IPS-15b (cell line): ENCODE data around the gene TBC1D19.
"Not testable (repeated sequence)": the region's sequence is repeated elsewhere in the genome, so short reads cannot be mapped to it uniquely, and the experiment has no call there.

Experiments
- H3K27me3 ChIP-seq: one replicate; pipeline ENCODE4 v1.6.1; 2013; ENCODE audit warnings: low read length; ENCODE audit not compliant: control insufficient read depth, insufficient read depth
- H3K36me3 ChIP-seq: one replicate; pipeline ENCODE4 v1.6.1; 2013; ENCODE audit warnings: low read length; ENCODE audit not compliant: control insufficient read depth, insufficient read depth
- H3K4me1 ChIP-seq: one replicate; pipeline ENCODE4 v1.6.1; 2013; ENCODE audit warnings: mild to moderate bottlenecking, low read length; ENCODE audit not compliant: control insufficient read depth, insufficient read depth
- H3K4me3 ChIP-seq: one replicate; pipeline ENCODE4 v1.5.1; 2013; ENCODE audit warnings: low read depth, low read length
- H3K9ac ChIP-seq: one replicate; pipeline ENCODE4 v1.6.1; 2013; ENCODE audit warnings: low read depth, mild to moderate bottlenecking, low read length
- H3K9me3 ChIP-seq: one replicate; pipeline ENCODE4 v1.6.1; 2013; ENCODE audit warnings: mild to moderate bottlenecking, low read length; ENCODE audit not compliant: control insufficient read depth, insufficient read depth

Gene TBC1D19

DNA sequence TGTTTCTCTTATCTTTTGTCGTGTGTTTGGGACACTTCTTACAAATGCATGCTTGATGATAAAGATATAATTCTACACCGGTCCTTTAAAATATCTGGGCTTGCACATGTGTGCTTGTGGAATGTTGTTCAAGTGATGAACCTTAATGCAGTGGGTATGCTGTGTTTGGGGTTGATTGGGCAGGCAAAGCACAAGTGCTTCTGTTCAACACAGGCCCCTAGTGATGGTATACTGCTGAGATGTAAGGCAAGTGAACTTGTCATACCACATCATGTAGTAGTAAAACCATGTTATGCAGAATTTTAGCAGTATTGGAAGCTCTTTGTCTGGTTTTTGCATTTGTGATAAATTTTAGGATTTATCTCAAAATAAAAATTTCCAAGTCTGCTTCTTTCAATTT, 23.9 kb downstream of the TBC1D19 start:
- H3K27me3 ChIP-seq = no peaks in the 10 kb centered on the region
- no peak overlapping the region for H3K4me3 ChIP-seq
- peaks cover 8% of the 10 kb centered on the region for H3K4me1 ChIP-seq
- no peak overlapping the region for H3K9ac ChIP-seq
- no peaks in the 10 kb centered on the region for H3K9me3 ChIP-seq
- H3K36me3 ChIP-seq = no peaks in the 10 kb centered on the region

DNA sequence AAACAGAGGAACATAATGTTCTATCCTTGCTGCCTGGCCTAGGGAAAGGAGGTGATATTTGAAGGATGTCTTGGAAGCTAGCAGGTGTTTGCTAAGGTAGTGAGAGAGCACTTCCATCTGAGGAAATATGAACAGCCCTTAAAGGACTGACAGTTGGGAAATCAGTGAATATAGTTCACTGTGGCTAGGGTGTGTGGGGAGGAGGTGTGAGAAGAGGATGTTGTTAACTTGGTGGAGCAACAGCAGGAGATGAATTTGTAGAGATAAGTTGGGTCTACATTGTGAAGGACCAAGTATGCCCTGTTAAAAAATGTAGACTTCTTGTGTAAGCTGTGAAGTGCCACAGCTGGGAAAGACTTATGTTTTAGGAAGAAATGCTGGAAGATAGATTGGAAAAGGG, 25.5 kb downstream of the TBC1D19 start:
- Histone ChIP-seq H3K9ac (no peak overlapping the region), H3K27me3 (no peaks in the 10 kb centered on the region), H3K4me3 (no peak overlapping the region), H3K36me3 (no peaks in the 10 kb centered on the region), H3K9me3 (no peaks in the 10 kb centered on the region), H3K4me1 (peaks cover 8% of the 10 kb centered on the region)

DNA sequence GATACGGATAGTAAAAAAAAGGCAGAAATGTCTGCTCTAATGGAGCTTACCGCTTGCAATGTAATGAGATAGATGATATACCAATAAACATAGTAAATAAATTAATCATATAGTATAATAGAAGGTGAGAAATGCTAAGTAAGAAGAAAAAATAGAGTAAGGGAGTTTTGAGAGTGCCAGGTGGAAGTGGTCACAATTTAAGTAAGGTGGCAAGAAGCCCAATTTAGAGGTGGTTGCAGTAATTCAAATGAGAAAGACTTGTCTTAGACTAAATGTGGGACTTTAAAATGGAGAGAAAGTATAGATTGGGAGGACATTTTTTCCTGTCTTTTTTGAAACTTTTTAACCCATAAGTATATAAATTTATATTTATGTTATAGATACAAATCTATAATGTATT, 26.0 kb downstream of the TBC1D19 start:
- Histone ChIP-seq H3K27me3 (no peaks in the 10 kb centered on the region), H3K4me3 (no peak overlapping the region), H3K4me1 (peaks cover 8% of the 10 kb centered on the region), H3K9me3 (no peaks in the 10 kb centered on the region), H3K36me3 (no peaks in the 10 kb centered on the region), H3K9ac (no peak overlapping the region)

DNA sequence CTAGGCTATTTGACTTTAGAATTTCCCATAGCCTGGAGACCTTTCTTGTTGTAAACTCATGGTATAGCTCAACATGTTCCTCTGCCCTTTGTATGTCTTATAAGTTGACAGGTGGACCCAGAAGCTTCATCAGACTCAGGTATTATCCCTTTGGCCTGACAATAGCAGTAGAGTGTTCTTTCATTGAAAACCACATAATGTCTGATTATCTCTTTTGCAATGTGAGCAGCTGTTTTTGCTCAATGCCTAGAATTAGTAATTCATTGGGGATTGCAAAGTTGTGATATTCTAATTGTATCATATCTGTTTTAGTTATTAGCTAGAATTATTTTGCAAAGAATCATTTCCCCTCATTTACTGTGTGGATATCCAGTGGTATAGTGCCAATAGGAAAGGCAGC, 27.5 kb downstream of the TBC1D19 start:
- Histone ChIP-seq H3K27me3 (no peaks in the 10 kb centered on the region), H3K9me3 (no peaks in the 10 kb centered on the region), H3K36me3 (no peaks in the 10 kb centered on the region), H3K9ac (no peak overlapping the region), H3K4me3 (no peak overlapping the region), H3K4me1 (peaks cover 8% of the 10 kb centered on the region)

DNA sequence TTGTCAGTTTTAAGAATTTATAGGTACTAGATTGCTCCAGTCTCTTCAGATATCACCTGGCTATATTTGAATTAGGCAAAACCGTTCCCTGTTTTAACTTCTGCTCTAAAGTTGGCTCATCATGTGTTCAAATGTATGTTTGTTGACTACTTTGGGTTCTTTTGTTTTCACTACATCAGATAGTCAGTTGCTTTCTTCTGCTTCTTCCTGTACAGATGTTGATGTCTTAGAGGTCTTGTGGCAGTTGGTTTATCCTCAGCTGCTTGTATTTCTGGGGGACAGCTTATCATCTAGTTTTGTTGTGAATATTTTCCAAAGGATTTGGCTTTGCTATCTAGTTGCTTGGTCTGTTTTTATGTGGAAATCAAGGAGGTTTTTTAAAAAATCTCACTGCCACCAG, 28.0 kb downstream of the TBC1D19 start:
- no peak overlapping the region for H3K9ac ChIP-seq
- no peak overlapping the region for H3K4me3 ChIP-seq
- H3K36me3 ChIP-seq = no peaks in the 10 kb centered on the region
- H3K27me3 ChIP-seq = no peaks in the 10 kb centered on the region
- peaks cover 8% of the 10 kb centered on the region for H3K4me1 ChIP-seq
- no peaks in the 10 kb centered on the region for H3K9me3 ChIP-seq

DNA sequence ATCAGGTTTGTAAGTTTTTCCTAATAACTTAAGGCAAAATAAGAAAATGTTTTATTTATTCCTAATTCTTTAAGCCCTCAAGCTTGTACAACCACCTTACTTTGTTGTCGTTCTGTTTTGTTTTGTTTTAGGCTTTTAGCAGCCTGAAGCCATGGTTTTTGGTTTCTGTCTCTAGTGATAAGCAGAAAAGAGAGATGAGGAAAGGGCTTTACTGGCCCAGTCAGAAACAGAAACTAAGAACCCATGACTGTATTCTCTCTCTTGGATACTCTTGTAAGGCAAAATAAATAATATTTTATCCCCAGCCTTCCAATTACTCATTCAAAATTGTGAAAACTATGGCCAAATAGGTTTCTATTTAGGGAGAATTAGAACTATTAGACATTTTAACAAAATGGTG, 29.4 kb downstream of the TBC1D19 start:
- Histone ChIP-seq H3K4me1 (peaks cover 5% of the 10 kb centered on the region), H3K4me3 (no peak overlapping the region)

DNA sequence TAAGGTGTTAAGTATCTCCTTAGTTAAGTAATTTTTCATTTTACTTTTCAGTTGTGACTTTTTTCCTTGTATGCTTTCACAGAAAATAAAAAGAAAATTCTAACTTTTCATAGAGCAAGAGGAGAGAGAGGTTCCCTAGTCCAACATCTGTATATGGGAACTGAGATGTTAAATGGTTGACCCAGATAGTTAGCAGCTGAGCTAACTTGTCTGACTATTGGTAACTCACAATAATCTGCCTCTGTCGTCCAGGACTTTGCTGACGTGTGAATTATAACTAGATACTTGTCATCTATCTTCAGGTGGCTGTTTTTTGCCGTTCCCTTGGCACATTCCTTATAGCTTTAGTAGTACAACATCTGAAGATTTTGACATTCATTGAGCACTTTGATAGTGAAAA, 29.9 kb downstream of the TBC1D19 start:
- no peaks in the 10 kb centered on the region for H3K27me3 ChIP-seq
- no peaks in the 10 kb centered on the region for H3K4me1 ChIP-seq
- H3K9me3 ChIP-seq = no peaks in the 10 kb centered on the region

More for the DNA sequence above, 29.4 kb downstream of the TBC1D19 start:
- Histone ChIP-seq H3K36me3 (no peaks in the 10 kb centered on the region), H3K9me3 (no peaks in the 10 kb centered on the region), H3K27me3 (no peaks in the 10 kb centered on the region), H3K9ac (no peak overlapping the region)

DNA sequence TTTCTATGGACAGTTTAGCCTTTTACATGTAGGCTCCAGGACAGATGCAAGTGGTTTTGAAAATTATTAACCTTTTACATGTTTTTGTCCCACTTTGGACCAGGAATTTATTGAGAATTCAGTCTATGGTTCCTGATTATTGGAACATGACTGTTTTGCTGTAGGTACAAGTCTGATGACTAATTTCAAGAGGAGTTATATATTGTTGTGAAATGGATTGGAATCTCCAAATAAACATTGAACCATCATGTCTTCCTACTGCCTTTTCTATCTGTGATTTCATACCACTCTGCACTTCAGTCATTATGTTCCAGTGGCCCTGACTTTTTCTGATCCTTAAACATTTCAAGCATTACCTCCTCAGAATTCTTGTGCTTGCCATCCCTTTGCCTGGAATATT, 35.9 kb downstream of the TBC1D19 start:
- Histone ChIP-seq H3K27me3 (no peaks in the 10 kb centered on the region), H3K9me3 (no peaks in the 10 kb centered on the region), H3K9ac (no peak overlapping the region), H3K4me3 (no peak overlapping the region), H3K4me1 (no peaks in the 10 kb centered on the region), H3K36me3 (no peaks in the 10 kb centered on the region)

More for the DNA sequence above, 29.9 kb downstream of the TBC1D19 start:
- no peak overlapping the region for H3K9ac ChIP-seq
- no peak overlapping the region for H3K4me3 ChIP-seq
- no peaks in the 10 kb centered on the region for H3K36me3 ChIP-seq

DNA sequence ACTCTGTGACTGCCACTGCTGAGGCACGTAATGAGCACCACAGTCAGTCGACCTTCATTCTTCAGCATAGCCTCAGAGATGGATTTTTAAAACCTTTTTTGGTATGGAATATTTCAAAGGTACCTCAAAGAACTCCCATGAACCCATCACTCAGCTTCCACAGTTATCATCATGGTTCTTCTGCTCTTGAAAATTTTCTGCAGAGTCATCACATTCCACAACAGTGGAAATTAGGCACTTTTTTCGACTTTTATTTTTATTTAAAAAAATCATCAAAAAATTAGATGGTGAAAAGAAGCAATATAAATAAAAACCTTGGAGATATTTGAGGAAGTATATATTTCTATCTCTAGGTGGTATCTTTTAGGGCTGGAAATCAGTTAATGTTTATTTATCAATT, 37.5 kb downstream of the TBC1D19 start:
- no peaks in the 10 kb centered on the region for H3K27me3 ChIP-seq
- H3K9me3 ChIP-seq = no peaks in the 10 kb centered on the region
- H3K4me1 ChIP-seq = no peaks in the 10 kb centered on the region
- no peak overlapping the region for H3K9ac ChIP-seq
- H3K36me3 ChIP-seq = no peaks in the 10 kb centered on the region
- no peak overlapping the region for H3K4me3 ChIP-seq

DNA sequence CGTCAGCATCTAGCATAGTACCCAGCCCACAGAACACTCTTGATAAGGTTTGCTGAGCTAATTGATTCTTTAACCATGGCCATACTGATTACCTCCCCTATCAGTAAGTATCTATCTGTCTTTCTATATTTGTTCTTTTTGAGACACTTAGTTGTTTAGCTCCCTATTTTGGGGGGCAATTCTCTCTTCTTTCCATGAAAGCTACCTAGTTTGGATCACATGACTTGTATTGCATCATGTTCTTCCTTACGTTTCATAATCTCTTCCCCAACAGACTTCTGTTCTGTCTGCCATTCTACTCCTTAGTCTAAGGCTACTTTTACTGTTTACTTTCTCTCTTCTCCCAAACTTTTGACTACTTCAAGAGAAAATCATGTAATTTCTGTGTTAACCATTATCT, 39.0 kb downstream of the TBC1D19 start:
- Histone ChIP-seq H3K36me3 (no peaks in the 10 kb centered on the region), H3K4me3 (no peak overlapping the region), H3K9me3 (no peaks in the 10 kb centered on the region), H3K9ac (no peak overlapping the region), H3K4me1 (no peaks in the 10 kb centered on the region), H3K27me3 (no peaks in the 10 kb centered on the region)

DNA sequence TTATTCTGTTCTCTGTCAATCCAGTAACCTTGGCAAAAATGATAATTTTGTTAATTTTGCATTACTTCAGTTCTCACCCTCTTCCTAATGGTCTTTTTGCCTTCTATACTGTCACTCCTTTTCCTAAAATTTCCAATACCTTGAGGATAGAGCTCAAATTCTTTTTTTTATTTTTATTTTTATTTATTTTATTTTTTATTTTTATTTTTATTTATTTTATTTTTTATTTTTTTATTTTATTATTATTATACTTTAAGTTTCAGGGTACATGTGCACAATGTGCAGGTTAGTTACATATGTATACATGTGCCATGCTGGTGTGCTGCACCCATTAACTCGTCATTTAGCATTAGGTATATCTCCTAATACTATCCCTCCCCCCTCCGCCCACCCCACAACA, 42.8 kb downstream of the TBC1D19 start:
- H3K4me1 ChIP-seq, H3K36me3 ChIP-seq, H3K9ac ChIP-seq, H3K9me3 ChIP-seq, H3K4me3 ChIP-seq, H3K27me3 ChIP-seq: not testable (repeated sequence)

DNA sequence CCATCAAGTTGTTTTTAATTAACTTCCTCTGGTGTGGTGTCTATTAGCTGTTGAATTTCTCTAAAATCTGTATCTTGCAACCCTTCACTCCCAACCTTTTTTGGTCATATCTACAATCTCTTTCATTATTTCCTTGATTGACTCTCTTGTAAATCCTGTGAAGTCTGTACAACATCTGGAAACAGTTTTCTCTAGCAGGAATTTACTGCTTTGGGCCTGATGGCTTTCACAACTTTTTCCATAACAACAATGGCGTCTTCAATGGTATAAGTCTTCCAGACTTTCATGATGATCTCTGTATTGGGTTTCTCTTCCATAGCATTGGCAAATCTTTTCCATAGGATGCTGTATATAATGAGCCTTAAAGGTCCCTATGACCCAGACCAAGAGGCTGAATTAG, 49.0 kb downstream of the TBC1D19 start:
- Histone ChIP-seq H3K4me1 (no peaks in the 10 kb centered on the region), H3K4me3 (no peak overlapping the region), H3K36me3 (no peaks in the 10 kb centered on the region), H3K9ac (no peak overlapping the region), H3K27me3 (no peaks in the 10 kb centered on the region), H3K9me3 (no peaks in the 10 kb centered on the region)

DNA sequence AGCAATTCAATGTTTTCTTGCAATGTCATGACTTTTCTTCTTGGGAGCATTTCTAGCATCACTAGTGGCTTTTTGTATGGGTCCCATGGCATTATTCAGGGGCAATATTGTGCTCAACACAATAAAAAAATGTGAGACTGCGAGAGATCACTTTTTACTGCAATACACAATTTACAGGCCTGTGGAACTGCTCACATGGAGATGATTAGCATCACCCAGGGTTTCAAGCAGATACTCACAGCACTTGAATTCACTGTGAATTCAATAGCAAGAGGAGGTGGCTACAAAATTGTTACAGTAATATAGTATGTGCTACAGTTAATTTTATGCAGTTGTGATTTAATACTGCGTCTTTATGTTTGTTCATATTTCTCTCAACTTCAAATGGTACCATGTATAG, 50.4 kb downstream of the TBC1D19 start:
- no peaks in the 10 kb centered on the region for H3K36me3 ChIP-seq
- no peaks in the 10 kb centered on the region for H3K4me1 ChIP-seq
- no peaks in the 10 kb centered on the region for H3K9me3 ChIP-seq
- no peaks in the 10 kb centered on the region for H3K27me3 ChIP-seq
- H3K4me3 ChIP-seq = no peak overlapping the region
- H3K9ac ChIP-seq = no peak overlapping the region
